Measurements from ENCODE around the gene ZFHX3. TPM values are rescaled to one million over a fixed set of nuclear protein-coding genes. Genes with fewer than 3 reads are reported as not detected.

ZFHX3 gene
- total and polyA plus RNA-seq, 11 donors = 3.8 to 21.6 (median 13.6) TPM

DNA sequence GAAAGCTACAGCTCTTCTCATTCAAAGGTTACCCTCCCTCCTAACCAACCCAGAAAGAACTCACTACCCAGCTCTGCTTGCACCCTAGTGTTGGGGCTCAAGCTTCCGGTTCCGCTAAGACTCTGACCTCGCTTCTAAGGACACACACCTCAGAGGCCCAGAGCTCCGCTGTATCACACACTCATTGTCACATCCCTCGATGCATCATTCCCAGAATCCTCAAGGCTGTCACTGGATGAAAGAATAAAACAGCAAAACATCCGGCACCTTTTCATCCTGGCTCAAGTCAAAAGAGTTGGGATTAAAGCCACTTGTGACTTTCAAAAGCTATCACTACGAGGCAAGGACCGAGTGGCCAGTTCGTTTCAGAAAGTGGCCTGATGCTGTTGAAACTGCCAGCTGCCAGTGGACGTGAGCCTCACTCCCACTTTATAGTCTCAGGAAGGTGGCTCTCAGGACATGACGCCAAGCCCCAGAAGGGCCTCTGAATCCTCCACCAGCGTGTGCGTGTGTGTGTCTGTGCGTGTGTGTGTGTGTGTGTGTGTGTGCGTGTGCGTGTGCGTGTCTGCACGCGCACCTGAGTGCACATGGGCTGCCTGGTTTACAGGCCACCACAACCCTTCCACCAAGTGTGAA, 29.0 kb downstream of the ZFHX3 start:
- H3K27ac ChIP-seq = peak overlapping the region in 10 of 12 donors; percentile 15 to 77 (median 46)
- no peak for ATAC-seq
- no peaks in the 10 kb centered on the region for H3K9me3 ChIP-seq
- DNase-seq = no peak
- no peaks in the 10 kb centered on the region for H3K36me3 ChIP-seq
- 76 to 81% (median 78%) methylated on average over 12 to 19 of the region's 19 CpGs for WGBS, 4 donors
- H3K4me3 ChIP-seq = no peak overlapping the region
- H3K27me3 ChIP-seq = no peaks in the 10 kb centered on the region
- H3K4me1 ChIP-seq = peaks cover 0 to 72% (median 24%) of the 10 kb centered on the region in 12 donors
- TF ChIP-seq POLR2A (IDR thresholded peaks at IDR 0.05) = no peak
- no peak for TF ChIP-seq CTCF (IDR thresholded peaks at IDR 0.05)
- intact Hi-C loops (cut with DNase I) = no loop called here

DNA sequence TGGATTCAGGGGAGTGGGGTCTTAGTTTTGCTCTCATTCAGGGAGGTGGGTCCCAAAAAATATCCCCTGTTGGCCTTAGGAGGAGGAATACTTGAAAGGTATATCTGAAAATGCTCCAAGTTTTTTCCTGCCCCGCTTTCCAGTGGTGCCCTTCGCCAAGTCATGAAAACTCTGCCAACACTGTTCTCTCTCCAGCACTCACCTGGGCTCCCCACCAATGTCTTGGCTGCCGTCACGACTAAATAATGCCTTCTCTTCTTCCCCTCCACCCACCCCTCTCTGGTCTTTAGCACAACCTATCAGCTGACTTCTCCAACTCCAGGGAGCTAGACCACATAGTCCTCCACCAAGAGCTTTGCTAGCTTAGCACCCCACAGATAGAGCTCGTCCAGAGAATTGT, 30.6 kb downstream of the ZFHX3 start:
- TF ChIP-seq POLR2A (IDR thresholded peaks at IDR 0.05) (no peak), CTCF (IDR thresholded peaks at IDR 0.05) (no peak)
- ATAC-seq (no peak), DNase-seq (no peak)
- Histone ChIP-seq H3K4me1 (peaks cover 0 to 65% (median 25%) of the 10 kb centered on the region in 12 donors), H3K27ac (no peak overlapping the region), H3K4me3 (no peak overlapping the region), H3K9me3 (no peaks in the 10 kb centered on the region), H3K36me3 (no peaks in the 10 kb centered on the region), H3K27me3 (no peaks in the 10 kb centered on the region)
- 90 to 96% (median 94%) methylated on average over 5 of the region's 5 CpGs for WGBS, 4 donors
- intact Hi-C loops (cut with DNase I) = no loop called here

GRCh38 chr16:73016488-73016830, 31.5 kb downstream of the ZFHX3 start:
- intact Hi-C loops (cut with DNase I) = no loop called here
- Histone ChIP-seq H3K27me3 (no peaks in the 10 kb centered on the region), H3K4me1 (peaks cover 0 to 66% (median 26%) of the 10 kb centered on the region in 12 donors), H3K9me3 (no peaks in the 10 kb centered on the region), H3K4me3 (no peak overlapping the region), H3K27ac (peak overlapping the region in 1 of 12 donors; percentile 24), H3K36me3 (no peaks in the 10 kb centered on the region)
- WGBS, 4 donors = 92 to 98% (median 96%) methylated on average over 2 of the region's 2 CpGs
- ATAC-seq = no peak
- TF ChIP-seq CTCF (IDR thresholded peaks at IDR 0.05) (no peak), POLR2A (IDR thresholded peaks at IDR 0.05) (no peak)
- DNase-seq = no peak

DNA sequence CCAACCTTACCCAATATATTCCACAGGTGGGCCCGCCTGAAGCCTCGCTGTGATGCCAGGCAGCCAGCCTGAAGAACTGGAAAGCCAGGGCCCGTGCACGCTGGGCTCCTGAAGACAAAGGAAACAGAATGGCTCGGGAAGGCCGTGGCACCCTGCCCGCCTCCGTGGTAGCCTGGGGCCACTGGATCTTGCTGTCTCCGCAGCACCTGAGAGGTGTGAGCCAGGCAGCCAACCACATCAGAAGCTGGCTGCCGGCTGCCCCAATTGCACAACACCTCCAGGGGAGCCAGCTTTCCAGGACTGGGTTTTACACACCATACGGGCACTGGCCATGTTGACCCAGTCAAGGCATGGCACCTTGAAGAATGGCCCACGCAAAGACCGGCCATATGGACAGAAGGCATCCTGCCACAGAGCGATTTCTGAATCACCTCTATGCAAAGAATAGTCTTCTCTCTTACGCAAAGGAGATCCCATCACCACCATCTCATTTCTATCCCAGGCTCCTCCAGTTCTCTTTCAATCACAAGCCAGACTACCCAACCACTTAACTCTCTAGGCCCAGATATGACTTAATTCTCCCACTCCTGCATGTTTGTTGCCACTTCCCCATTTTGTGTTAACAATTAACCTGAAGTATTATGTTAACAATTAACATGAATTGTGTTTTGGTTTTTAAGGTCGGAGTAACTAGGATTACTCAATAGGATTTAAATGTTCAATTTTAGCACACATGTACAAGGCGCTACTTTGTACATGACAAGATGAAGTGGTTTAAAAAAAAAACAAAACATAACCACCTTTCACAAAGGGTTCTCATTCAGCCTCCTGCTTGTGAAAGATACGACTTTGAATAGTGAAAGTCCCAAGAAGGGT, 32.1 kb downstream of the ZFHX3 start:
- TF ChIP-seq POLR2A (IDR thresholded peaks at IDR 0.05) = no peak
- TF ChIP-seq CTCF (IDR thresholded peaks at IDR 0.05) = no peak
- no peaks in the 10 kb centered on the region for H3K27me3 ChIP-seq
- peak overlapping the region in 1 of 12 donors; percentile 24 for H3K27ac ChIP-seq
- no peak overlapping the region for H3K4me3 ChIP-seq
- peaks cover 0 to 63% (median 26%) of the 10 kb centered on the region in 12 donors for H3K4me1 ChIP-seq
- H3K36me3 ChIP-seq = no peaks in the 10 kb centered on the region
- H3K9me3 ChIP-seq = no peaks in the 10 kb centered on the region
- DNase-seq (no peak), ATAC-seq (no peak)
- intact Hi-C loops (cut with DNase I) = no loop called here
- 90 to 93% (median 91%) methylated on average over 15 to 18 of the region's 18 CpGs for WGBS, 4 donors

All from heart left ventricle (tissue), 16 donors.